HCT116 (cell line): ENCODE results near the gene CKM. TPM values are rescaled to one million over a fixed set of nuclear protein-coding genes. Genes with fewer than 3 reads are reported as not detected.

Experiments
- ATAC-seq: fragments of 200-7000 bp; cut with Tn5 transposase; 2 replicates; pipeline ENCODE4 v1.9.1; 2020; ENCODE audit warnings: mild to moderate bottlenecking, moderate library complexity
- BruUV-seq: library from RNA; stranded (reverse); fragments of 400-500 nt; replicated peaks from 2 replicates; lab custom pipeline; 2021; lab: Mats Ljungman, UMichigan
- CTCF ChIA-PET: fragments of 300-600 bp; sonication (Branson Sonifier 250); formaldehyde crosslinking; loops from one replicate; lab custom pipeline; 2021; ENCODE audit warnings: antibody characterized with exemption; lab: Charles Lee
- POLR2A ChIA-PET: fragments of 300-600, 350-600 bp; sonication (Branson Sonifier 250); formaldehyde crosslinking; loops from one replicate; lab custom pipeline; 2021; ENCODE audit warnings: antibody characterized with exemption; lab: Charles Lee
- RAD21 ChIA-PET, 2 experiments: fragments of 300-600 bp; sonication (Branson Sonifier 250); formaldehyde crosslinking; loops; one replicate each; lab custom pipeline; 2023; ENCODE audit warnings: low total read pairs in 2 of 2; ENCODE audit not compliant: uncharacterized antibody in 2 of 2, unreplicated experiment in 2 of 2, low non-redundant PET in 1 of 2; lab: Charles Lee
- DNase-seq: peaks from one replicate; pipeline ENCODE4 v3.0.0-alpha.2; 2010; ENCODE audit warnings: low read depth, low spot score
- H2AFZ ChIP-seq: fragments of 200-600 bp; shearing (Covaris generic), sonication (generic); 2 replicates; pipeline ENCODE4 v1.6.1; 2017; ENCODE audit warnings: low read depth, mixed run types, mixed read lengths, antibody characterized with exemption, low read length; ENCODE audit not compliant: poor library complexity, severe bottlenecking
- H3K27ac ChIP-seq: 2 replicates; pipeline ENCODE4 v1.5.1; 2012; ENCODE audit warnings: low read depth, low read length
- H3K27me3 ChIP-seq: fragments of 200-600 bp; sonication (generic); 2 replicates; pipeline ENCODE4 v1.6.1; 2016; ENCODE audit warnings: mixed run types, low read length, mixed read lengths; ENCODE audit not compliant: insufficient read depth
- H3K36me3 ChIP-seq, 2 experiments: fragments of 200-500 bp in 1 of 2; fragments of 200-600 bp in 1 of 2; sonication (Bioruptor generic) in 1 of 2; sonication (generic) in 1 of 2; 2 replicates each; pipeline versions ENCODE4 v1.5.1 to v1.6.1; 2014 to 2016; ENCODE audit warnings: low read length in 2 of 2, inconsistent platforms in 1 of 2, mixed read lengths in 1 of 2, mixed run types in 1 of 2; ENCODE audit not compliant: insufficient read depth in 2 of 2, control insufficient read depth in 1 of 2
- H3K4me1 ChIP-seq, 2 experiments: fragments of 200-600 bp in 1 of 2; sonication (generic) in 1 of 2; 2 replicates each; pipeline versions ENCODE4 v1.5.1 to v1.6.1; 2012 to 2017; ENCODE audit warnings: low read length in 2 of 2, inconsistent platforms in 1 of 2, mild to moderate bottlenecking in 1 of 2, mixed read lengths in 1 of 2, mixed run types in 1 of 2, moderate library complexity in 1 of 2; ENCODE audit not compliant: insufficient read depth in 2 of 2, control insufficient read depth in 1 of 2
- H3K4me2 ChIP-seq: fragments of 200-600 bp; sonication (generic); 2 replicates; pipeline ENCODE4 v1.6.1; 2017; ENCODE audit warnings: mixed run types, low read length, mixed read lengths
- H3K4me3 ChIP-seq, 2 experiments: fragments of 200-600 bp in 1 of 2; sonication (generic) in 1 of 2; replicated peaks in 1 of 2; 2 replicates each; pipeline ENCODE4 v1.5.1; 2011 to 2016; ENCODE audit warnings: low read length in 2 of 2, control low read depth in 1 of 2, low read depth in 1 of 2, mild to moderate bottlenecking in 1 of 2, mixed read lengths in 1 of 2, mixed run types in 1 of 2
- H3K79me2 ChIP-seq: fragments of 200-600 bp; sonication (generic); 2 replicates; pipeline ENCODE4 v1.6.1; 2017; ENCODE audit warnings: mild to moderate bottlenecking, mixed run types, low read length, moderate library complexity, mixed read lengths; ENCODE audit not compliant: insufficient read depth
- H3K9ac ChIP-seq: fragments of 200-600 bp; sonication (generic); 2 replicates; pipeline ENCODE4 v1.6.1; 2016; ENCODE audit warnings: low read length, mixed read lengths
- H3K9me2 ChIP-seq: fragments of 200-600 bp; sonication (generic), shearing (Covaris generic); 2 replicates; pipeline ENCODE4 v1.6.1; 2017; ENCODE audit warnings: mixed run types, mild to moderate bottlenecking, moderate library complexity; ENCODE audit not compliant: insufficient read depth
- H3K9me3 ChIP-seq, 2 experiments: fragments of 200-500 bp in 1 of 2; fragments of 200-600 bp in 1 of 2; sonication (Bioruptor generic) in 1 of 2; sonication (generic) in 1 of 2; 2 replicates each; pipeline ENCODE4 v1.6.1; 2014 to 2017; ENCODE audit warnings: low read length in 2 of 2, mixed read lengths in 2 of 2, inconsistent platforms in 1 of 2, low read depth in 1 of 2, mild to moderate bottlenecking in 1 of 2, mixed run types in 1 of 2, moderate library complexity in 1 of 2; ENCODE audit not compliant: control insufficient read depth in 1 of 2, insufficient read depth in 1 of 2
- H4K20me1 ChIP-seq: fragments of 200-600 bp; sonication (generic), shearing (Covaris generic); 2 replicates; pipeline ENCODE4 v1.6.1; 2017; ENCODE audit warnings: mixed run types, mild to moderate bottlenecking, moderate library complexity; ENCODE audit not compliant: insufficient read depth
- CEBPB ChIP-seq: IDR thresholded peaks from 2 replicates; pipeline ENCODE4 v1.6.1; 2012; ENCODE audit warnings: low read depth
- EGR1 ChIP-seq: IDR thresholded peaks from 2 replicates; pipeline ENCODE4 v1.6.1; 2012; ENCODE audit warnings: low read depth
- ELF1 ChIP-seq: IDR thresholded peaks from 2 replicates; pipeline ENCODE4 v1.6.1; 2012; ENCODE audit warnings: low read depth, borderline replicate concordance
- FOSL1 ChIP-seq: IDR thresholded peaks from 2 replicates; pipeline ENCODE4 v1.6.1; 2012; ENCODE audit warnings: low read depth
- JUND ChIP-seq: IDR thresholded peaks from 2 replicates; pipeline ENCODE4 v1.6.1; 2012
- POLR2A ChIP-seq: IDR thresholded peaks from 2 replicates; pipeline ENCODE4 v1.7.0; 2011; ENCODE audit warnings: borderline replicate concordance; ENCODE audit not compliant: insufficient read depth, insufficient read length; ENCODE audit errors: extremely low read depth
- POLR2AphosphoS5 ChIP-seq: IDR thresholded peaks from 2 replicates; pipeline ENCODE4 v1.6.1; 2011; ENCODE audit warnings: mild to moderate bottlenecking, low read depth, low read length, moderate library complexity
- RAD21 ChIP-seq: IDR thresholded peaks from 2 replicates; pipeline ENCODE4 v1.6.1; 2012; ENCODE audit warnings: low read depth, mild to moderate bottlenecking
- SIN3A ChIP-seq: IDR thresholded peaks from 2 replicates; pipeline ENCODE4 v1.6.1; 2012; ENCODE audit warnings: low read depth
- SP1 ChIP-seq: IDR thresholded peaks from 2 replicates; pipeline ENCODE4 v1.6.1; 2012; ENCODE audit warnings: low read depth
- SRF ChIP-seq: IDR thresholded peaks from 2 replicates; pipeline ENCODE4 v1.6.1; 2012; ENCODE audit warnings: low read depth
- TCF7L2 ChIP-seq: IDR thresholded peaks from 2 replicates; pipeline ENCODE4 v1.7.0; 2011; ENCODE audit warnings: borderline replicate concordance, inconsistent platforms; ENCODE audit not compliant: insufficient read depth, insufficient read length; ENCODE audit errors: extremely low read depth
- ZNF274 ChIP-seq: fragments of 200-500 bp; sonication (Bioruptor generic); IDR thresholded peaks from 2 replicates; pipeline ENCODE4 v1.6.1; 2014; ENCODE audit warnings: mild to moderate bottlenecking, low read depth, low read length, inconsistent platforms
- intact Hi-C: fragments of 100-400 bp; cut with micrococcal nuclease; formaldehyde crosslinking; loops from 2 replicates; pipeline ENCODE4 v1.10.0; 2022
- total RNA-seq: library from RNA; stranded (reverse); gene quantifications from one replicate; pipeline ENCODE4 v1.2.1, GENCODE V29; 2021; ENCODE audit not compliant: unreplicated experiment
- TF ChIP-seq, protein P1 (sequence below): IDR thresholded peaks from 2 replicates; pipeline ENCODE4 v1.6.1; 2012
- TF ChIP-seq, protein P2 (sequence below): IDR thresholded peaks from 2 replicates; pipeline ENCODE4 v1.6.1; 2012; ENCODE audit warnings: low read depth

CKM gene
- total RNA-seq, 1 experiment from 2014 or later: not detected

DNA sequence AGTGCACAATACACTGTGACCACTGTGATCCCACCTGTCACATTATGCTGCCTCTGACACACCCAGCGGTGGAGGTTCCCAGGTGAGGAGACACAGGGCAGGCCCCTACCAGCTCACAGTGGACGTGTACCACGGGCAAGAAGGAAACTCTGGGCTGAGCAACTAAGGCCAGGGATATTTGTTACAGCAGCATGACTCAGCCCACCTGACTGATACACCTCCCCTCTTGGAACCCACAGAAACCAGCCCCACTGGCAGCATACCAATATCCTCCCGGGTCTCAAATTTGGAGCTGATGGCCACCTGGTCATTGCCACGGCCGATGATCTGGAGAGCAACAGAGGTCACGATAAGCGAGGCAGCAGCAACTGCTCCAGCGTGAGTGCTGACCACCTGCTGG is 32.7 kb upstream of the CKM start:
- BruUV-seq: no TSS peak
- Histone ChIP-seq H3K9ac (no peak overlapping the region), H3K9me2 (no peaks in the 10 kb centered on the region), H3K4me1 (no peaks in the 10 kb centered on the region), H3K27ac (no peak overlapping the region), H3K27me3 (no peaks in the 10 kb centered on the region), H3K4me2 (no peak overlapping the region), H3K79me2 (no peaks in the 10 kb centered on the region), H3K4me3 (no peak overlapping the region), H4K20me1 (no peaks in the 10 kb centered on the region), H3K36me3 (peaks cover 28 to 39% of the 10 kb centered on the region in 2 experiments; a peak in 3 of 4 replicates), H2AFZ (no peak overlapping the region), H3K9me3 (no peaks in the 10 kb centered on the region)
- ATAC-seq (no peak), DNase-seq (no peak)
- CTCF ChIA-PET: no interaction called here
- TF ChIP-seq CEBPB (no peak), POLR2AphosphoS5 (no peak), ZNF274 (no peak), RAD21 (no peak), TCF7L2 (no peak), SRF (no peak)
- POLR2A ChIA-PET: no interaction called here
- intact Hi-C loops: no loop called here
- RAD21 ChIA-PET: no interaction called here

- ATAC-seq: no peak
- no peak for DNase-seq
- H4K20me1 ChIP-seq: no peaks in the 10 kb centered on the region
- ChIA-PET CTCF (no interaction called here), RAD21 (no interaction called here), POLR2A (interaction anchor here (1.0 kb wide), 1 partner anchor 10 kb away, joined by 3 read pairs; no protein-coding TSS in a partner anchor)
- H3K9me2 ChIP-seq: no peaks in the 10 kb centered on the region
- no TSS peak for BruUV-seq
- intact Hi-C loops: no loop called here
- no peak overlapping the region for H2AFZ ChIP-seq
- no peak overlapping the region for H3K4me2 ChIP-seq
- H3K4me1 ChIP-seq: no peaks in the 10 kb centered on the region
- TF ChIP-seq, protein P1, sequence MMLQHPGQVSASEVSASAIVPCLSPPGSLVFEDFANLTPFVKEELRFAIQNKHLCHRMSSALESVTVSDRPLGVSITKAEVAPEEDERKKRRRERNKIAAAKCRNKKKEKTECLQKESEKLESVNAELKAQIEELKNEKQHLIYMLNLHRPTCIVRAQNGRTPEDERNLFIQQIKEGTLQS: no peak
- TF ChIP-seq EGR1 (no peak), POLR2AphosphoS5 (no peak), FOSL1 (no peak), TCF7L2 (no peak), POLR2A (no peak), SIN3A (no peak), SRF (no peak), ELF1 (no peak), JUND (no peak), SP1 (no peak)
- TF ChIP-seq, protein P2, sequence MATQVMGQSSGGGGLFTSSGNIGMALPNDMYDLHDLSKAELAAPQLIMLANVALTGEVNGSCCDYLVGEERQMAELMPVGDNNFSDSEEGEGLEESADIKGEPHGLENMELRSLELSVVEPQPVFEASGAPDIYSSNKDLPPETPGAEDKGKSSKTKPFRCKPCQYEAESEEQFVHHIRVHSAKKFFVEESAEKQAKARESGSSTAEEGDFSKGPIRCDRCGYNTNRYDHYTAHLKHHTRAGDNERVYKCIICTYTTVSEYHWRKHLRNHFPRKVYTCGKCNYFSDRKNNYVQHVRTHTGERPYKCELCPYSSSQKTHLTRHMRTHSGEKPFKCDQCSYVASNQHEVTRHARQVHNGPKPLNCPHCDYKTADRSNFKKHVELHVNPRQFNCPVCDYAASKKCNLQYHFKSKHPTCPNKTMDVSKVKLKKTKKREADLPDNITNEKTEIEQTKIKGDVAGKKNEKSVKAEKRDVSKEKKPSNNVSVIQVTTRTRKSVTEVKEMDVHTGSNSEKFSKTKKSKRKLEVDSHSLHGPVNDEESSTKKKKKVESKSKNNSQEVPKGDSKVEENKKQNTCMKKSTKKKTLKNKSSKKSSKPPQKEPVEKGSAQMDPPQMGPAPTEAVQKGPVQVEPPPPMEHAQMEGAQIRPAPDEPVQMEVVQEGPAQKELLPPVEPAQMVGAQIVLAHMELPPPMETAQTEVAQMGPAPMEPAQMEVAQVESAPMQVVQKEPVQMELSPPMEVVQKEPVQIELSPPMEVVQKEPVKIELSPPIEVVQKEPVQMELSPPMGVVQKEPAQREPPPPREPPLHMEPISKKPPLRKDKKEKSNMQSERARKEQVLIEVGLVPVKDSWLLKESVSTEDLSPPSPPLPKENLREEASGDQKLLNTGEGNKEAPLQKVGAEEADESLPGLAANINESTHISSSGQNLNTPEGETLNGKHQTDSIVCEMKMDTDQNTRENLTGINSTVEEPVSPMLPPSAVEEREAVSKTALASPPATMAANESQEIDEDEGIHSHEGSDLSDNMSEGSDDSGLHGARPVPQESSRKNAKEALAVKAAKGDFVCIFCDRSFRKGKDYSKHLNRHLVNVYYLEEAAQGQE: no peak
- no peaks in the 10 kb centered on the region for H3K27me3 ChIP-seq
- no peak overlapping the region for H3K9ac ChIP-seq
- H3K36me3 ChIP-seq: peaks cover 28 to 39% of the 10 kb centered on the region in 2 experiments; a peak in 3 of 4 replicates
- no peaks in the 10 kb centered on the region for H3K9me3 ChIP-seq
- H3K4me3 ChIP-seq: no peak overlapping the region
- H3K27ac ChIP-seq: no peak overlapping the region
- no peaks in the 10 kb centered on the region for H3K79me2 ChIP-seq
These were observed 31.7 kb upstream of the CKM start for GRCh38 chr19:45354241-45354842.
